GM12891 (cell line): ENCODE data around the gene PALD1.

Experiments
- POLR2A ChIP-seq: IDR thresholded peaks from 2 replicates; pipeline ENCODE4 v1.6.1; 2011; ENCODE audit warnings: low read depth, low read length, control low read depth
- POLR2AphosphoS5 ChIP-seq: IDR thresholded peaks from 2 replicates; pipeline ENCODE4 v1.6.1; 2011; ENCODE audit warnings: low read depth, low read length, control low read depth

DNA sequence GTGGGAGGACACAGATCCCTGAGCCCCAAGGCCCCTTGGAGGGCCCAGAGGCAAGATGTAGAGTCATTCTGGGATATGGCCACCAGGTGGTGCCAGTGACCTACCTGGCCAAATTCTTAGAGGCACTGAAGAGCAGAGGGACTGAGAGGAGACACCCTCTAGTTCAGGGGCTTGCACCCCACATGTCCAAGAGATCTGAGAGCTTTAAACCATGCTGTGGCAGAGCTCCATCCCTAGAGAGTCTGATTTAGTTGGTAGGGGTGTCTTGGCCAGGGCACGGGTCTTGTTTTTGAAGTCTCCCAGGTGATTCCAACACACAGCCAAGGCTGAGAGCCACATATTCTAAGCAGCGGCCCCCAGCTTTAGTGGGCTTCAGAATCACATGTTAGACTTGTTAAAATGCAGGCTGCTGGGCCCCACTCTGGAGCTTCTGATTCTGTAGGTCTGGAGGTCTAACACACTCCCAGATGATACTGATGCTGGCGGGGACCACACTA, 71.4 kb downstream of the PALD1 start:
- TF ChIP-seq POLR2A (no peak), POLR2AphosphoS5 (no peak)
